ENCODE data around the gene SSH2.

The SSH2 gene

DNA sequence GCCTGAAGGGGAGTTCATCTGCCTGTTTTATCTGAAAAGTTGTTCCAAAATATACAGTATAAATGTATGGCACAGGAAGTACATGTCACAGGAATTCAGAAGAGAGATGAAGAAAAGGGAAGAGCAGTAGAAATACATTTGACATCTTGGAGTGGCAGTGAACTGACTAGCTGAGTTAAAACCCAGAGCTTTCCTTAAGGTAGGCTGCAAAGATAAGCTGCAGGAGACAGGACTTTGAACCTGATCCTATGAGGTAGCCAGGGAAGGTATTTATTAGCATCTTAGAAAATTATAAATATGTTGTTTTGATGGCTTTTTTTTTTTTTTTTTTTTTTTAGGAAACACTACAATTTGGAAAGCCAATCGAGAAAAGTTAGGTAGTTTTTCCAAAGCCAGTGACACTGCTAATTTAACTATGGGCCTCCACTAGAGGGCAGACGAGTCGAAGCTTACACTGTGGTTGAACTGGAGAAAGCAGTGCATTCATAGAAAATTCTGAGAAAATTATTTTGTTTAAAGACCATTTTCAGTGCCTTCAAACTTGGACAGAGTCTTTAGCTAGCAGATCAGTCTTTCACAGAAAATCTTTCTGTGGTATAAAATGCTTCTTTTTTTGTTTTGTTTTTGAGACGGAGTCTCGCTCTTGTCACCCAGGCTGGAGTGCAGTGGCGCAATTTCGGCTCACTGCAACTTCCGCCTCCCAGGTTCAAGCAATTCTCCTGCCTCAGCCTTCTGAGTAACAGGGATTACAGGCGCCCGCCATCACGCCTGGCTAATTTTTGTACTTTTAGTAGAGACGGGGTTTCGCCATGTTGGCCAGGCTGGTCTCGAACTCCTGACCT is 122.3 kb downstream of the SSH2 start:
- TF ChIP-seq, protein P1, sequence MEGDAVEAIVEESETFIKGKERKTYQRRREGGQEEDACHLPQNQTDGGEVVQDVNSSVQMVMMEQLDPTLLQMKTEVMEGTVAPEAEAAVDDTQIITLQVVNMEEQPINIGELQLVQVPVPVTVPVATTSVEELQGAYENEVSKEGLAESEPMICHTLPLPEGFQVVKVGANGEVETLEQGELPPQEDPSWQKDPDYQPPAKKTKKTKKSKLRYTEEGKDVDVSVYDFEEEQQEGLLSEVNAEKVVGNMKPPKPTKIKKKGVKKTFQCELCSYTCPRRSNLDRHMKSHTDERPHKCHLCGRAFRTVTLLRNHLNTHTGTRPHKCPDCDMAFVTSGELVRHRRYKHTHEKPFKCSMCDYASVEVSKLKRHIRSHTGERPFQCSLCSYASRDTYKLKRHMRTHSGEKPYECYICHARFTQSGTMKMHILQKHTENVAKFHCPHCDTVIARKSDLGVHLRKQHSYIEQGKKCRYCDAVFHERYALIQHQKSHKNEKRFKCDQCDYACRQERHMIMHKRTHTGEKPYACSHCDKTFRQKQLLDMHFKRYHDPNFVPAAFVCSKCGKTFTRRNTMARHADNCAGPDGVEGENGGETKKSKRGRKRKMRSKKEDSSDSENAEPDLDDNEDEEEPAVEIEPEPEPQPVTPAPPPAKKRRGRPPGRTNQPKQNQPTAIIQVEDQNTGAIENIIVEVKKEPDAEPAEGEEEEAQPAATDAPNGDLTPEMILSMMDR (IDR thresholded peaks at IDR 0.05): peak; percentile 78
- Histone ChIP-seq H3K4me1 (no peaks in the 10 kb centered on the region), H3K79me2 (no peaks in the 10 kb centered on the region), H3K27ac (no peak overlapping the region), H3K9ac (no peak overlapping the region), H3K4me2 (ENCODE audit: low read length) (no peak overlapping the region), H3K9me3 (ENCODE audit: control insufficient read depth, low read length) (no peaks in the 10 kb centered on the region), H3K36me3 (ENCODE audit: control insufficient read depth, insufficient read depth, low read length) (no peaks in the 10 kb centered on the region), H3K27me3 (ENCODE audit: control insufficient read depth, insufficient read depth, low read length) (no peaks in the 10 kb centered on the region), H2AFZ (no peak overlapping the region), H3K4me3 (ENCODE audit: low read depth, low read length) (no peak overlapping the region)

DNA sequence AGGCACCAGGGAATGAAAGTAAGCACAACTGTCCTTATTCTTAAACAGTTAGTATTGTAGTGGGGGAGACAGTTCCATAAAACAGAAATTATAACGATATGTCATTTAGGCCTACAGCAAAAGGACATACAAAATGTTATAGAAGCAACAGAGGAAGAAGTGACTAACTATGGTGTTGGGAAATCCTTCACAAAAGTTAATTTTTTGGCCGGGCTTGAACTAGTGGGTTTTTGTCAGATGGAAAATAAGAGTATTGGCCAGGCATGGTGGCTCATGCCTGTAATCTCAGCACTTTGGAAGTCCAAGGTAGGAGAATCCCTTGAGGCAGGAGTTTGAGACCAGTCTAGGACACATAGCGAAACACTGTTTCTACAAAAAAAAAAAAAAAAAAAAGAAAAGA is 127.8 kb downstream of the SSH2 start:
- Histone ChIP-seq H2AFZ (no peak overlapping the region), H3K4me1 (no peaks in the 10 kb centered on the region), H3K36me3 (ENCODE audit: control insufficient read depth, insufficient read depth, low read length) (no peaks in the 10 kb centered on the region), H3K4me2 (ENCODE audit: low read length) (no peak overlapping the region), H3K4me3 (ENCODE audit: low read depth, low read length) (no peak overlapping the region), H3K27me3 (ENCODE audit: control insufficient read depth, insufficient read depth, low read length) (no peaks in the 10 kb centered on the region), H3K9ac (no peak overlapping the region), H3K79me2 (peaks cover 5% of the 10 kb centered on the region), H3K9me3 (ENCODE audit: control insufficient read depth, low read length) (no peaks in the 10 kb centered on the region), H3K27ac (no peak overlapping the region)
- TF ChIP-seq, protein P1 (IDR thresholded peaks at IDR 0.05): no peak

DNA sequence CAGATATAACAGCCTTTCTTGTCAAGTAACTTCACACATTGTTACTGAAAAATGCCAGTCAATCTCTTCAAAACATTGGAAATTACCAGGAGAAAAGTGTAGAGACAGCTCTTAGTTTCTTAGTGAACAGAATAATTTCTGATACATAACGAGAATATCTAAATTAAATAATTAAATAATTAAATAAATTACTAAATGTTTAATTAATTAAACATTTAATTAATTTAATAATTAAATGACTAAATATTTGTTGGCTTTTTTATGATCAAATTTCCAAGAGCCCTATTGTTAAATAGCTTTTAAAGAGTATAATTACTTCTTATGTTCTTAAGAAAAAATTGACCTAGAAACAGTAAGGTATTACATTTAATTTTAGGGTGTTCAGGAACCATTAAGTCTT is 129.6 kb downstream of the SSH2 start:
- no peak overlapping the region for H2AFZ ChIP-seq
- H3K4me2 ChIP-seq (ENCODE audit: low read length): no peak overlapping the region
- H3K4me3 ChIP-seq (ENCODE audit: low read depth, low read length): no peak overlapping the region
- H3K9me3 ChIP-seq (ENCODE audit: control insufficient read depth, low read length): no peaks in the 10 kb centered on the region
- no peak overlapping the region for H3K9ac ChIP-seq
- H3K36me3 ChIP-seq (ENCODE audit: control insufficient read depth, insufficient read depth, low read length): no peaks in the 10 kb centered on the region
- no peaks in the 10 kb centered on the region for H3K27me3 ChIP-seq (ENCODE audit: control insufficient read depth, insufficient read depth, low read length)
- no peak overlapping the region for H3K27ac ChIP-seq
- H3K4me1 ChIP-seq: no peaks in the 10 kb centered on the region
- peaks cover 5% of the 10 kb centered on the region for H3K79me2 ChIP-seq
- TF ChIP-seq, protein P1 (IDR thresholded peaks at IDR 0.05): no peak

DNA sequence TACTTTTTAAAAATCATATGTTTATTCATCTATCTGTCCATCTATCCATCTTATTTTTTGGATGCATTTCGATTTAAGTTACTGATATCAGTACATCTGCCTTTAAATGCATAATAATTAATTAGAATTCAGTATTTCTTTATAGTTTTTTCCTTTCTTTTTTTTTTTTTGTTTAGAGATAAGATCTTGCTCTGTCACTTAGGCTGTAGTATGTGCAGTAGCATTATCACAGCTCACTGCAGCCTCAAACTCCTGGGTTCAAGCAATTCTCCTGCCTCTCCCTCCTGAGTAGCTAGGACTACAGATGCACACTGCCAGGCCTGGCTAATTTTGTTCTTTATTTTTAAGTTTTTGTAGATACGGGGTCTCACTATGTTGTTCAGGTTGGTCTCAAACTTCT is 133.4 kb downstream of the SSH2 start:
- no peaks in the 10 kb centered on the region for H3K9me3 ChIP-seq (ENCODE audit: control insufficient read depth, low read length)
- peaks cover 5% of the 10 kb centered on the region for H3K79me2 ChIP-seq
- H3K4me1 ChIP-seq: no peaks in the 10 kb centered on the region
- H3K4me2 ChIP-seq (ENCODE audit: low read length): no peak overlapping the region
- H3K4me3 ChIP-seq (ENCODE audit: low read depth, low read length): no peak overlapping the region
- TF ChIP-seq, protein P1 (IDR thresholded peaks at IDR 0.05): no peak
- H3K27ac ChIP-seq: no peak overlapping the region
- H2AFZ ChIP-seq: no peak overlapping the region
- no peaks in the 10 kb centered on the region for H3K27me3 ChIP-seq (ENCODE audit: control insufficient read depth, insufficient read depth, low read length)
- H3K9ac ChIP-seq: no peak overlapping the region
- no peaks in the 10 kb centered on the region for H3K36me3 ChIP-seq (ENCODE audit: control insufficient read depth, insufficient read depth, low read length)

DNA sequence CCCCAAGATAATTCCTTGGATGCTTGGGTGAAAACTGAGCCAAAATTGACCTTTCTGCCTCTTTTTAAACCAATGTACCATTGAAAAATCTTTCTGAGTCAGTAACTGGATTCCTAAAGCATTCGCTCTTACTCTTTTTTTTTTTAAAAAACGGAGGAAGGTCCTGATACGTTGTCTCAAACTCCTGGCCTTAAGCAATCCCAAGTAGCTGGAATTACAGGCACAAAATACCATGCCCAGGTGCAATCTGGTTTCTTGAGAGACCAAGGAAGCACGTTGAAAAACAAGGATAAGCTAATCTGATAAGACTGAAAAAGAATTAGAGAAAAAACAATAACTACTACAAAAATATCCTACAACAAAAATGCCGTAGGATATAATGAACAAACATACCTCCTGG is 136.5 kb downstream of the SSH2 start:
- no peaks in the 10 kb centered on the region for H3K4me1 ChIP-seq
- H3K9ac ChIP-seq: no peak overlapping the region
- no peaks in the 10 kb centered on the region for H3K9me3 ChIP-seq (ENCODE audit: control insufficient read depth, low read length)
- H3K36me3 ChIP-seq (ENCODE audit: control insufficient read depth, insufficient read depth, low read length): no peaks in the 10 kb centered on the region
- no peaks in the 10 kb centered on the region for H3K27me3 ChIP-seq (ENCODE audit: control insufficient read depth, insufficient read depth, low read length)
- peaks cover 5% of the 10 kb centered on the region for H3K79me2 ChIP-seq
- H2AFZ ChIP-seq: no peak overlapping the region
- H3K27ac ChIP-seq: no peak overlapping the region
- H3K4me2 ChIP-seq (ENCODE audit: low read length): no peak overlapping the region
- H3K4me3 ChIP-seq (ENCODE audit: low read depth, low read length): no peak overlapping the region
- TF ChIP-seq, protein P1 (IDR thresholded peaks at IDR 0.05): no peak

Measured in parathyroid adenoma (tissue), 2 donors.